NCI-H1417 treated with DMSO at 0.1 percent for 48 hours (cell line): Measurements from ENCODE around the gene SPSB4.

Experiments
- DNase-seq: peaks from one replicate; lab custom pipeline; 2025; lab: John Stamatoyannopoulos, UW

The SPSB4 gene

DNA sequence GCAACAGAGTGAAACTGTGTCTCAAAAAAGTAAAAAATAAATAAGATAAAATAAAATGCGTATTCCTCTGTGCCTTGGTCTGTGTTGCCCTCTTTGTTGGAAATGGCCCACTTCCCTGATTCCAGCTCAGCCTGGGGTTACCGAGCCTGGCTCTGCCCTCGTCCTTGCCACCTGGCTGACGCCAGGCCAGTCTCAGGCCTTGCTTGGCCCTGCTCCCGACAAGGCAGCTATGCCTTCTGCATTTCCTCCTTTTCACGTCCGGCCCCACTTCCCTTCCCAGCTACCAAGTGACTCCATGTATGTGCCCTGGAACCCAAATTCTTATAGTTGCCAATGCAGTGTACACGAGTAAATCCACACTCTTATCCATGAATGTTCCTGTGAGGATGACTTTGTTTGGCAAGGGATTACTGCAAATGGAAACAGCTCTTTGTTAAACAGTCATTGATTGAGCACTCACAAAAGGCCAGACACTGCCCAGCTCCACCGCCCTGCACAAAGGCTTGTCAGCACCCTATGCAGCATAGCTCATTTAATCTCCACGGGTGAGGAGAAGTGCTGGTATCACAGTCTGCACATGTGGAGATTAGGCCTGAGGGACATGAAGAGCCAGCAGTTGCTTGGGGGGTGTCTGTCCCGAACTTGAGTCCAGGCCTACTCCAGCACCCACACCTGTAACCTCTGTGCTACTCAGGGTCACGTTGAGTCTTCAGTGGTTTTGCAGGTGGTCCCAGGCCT, 25.1 kb downstream of the SPSB4 start:
- DNase-seq, result no peak

DNA sequence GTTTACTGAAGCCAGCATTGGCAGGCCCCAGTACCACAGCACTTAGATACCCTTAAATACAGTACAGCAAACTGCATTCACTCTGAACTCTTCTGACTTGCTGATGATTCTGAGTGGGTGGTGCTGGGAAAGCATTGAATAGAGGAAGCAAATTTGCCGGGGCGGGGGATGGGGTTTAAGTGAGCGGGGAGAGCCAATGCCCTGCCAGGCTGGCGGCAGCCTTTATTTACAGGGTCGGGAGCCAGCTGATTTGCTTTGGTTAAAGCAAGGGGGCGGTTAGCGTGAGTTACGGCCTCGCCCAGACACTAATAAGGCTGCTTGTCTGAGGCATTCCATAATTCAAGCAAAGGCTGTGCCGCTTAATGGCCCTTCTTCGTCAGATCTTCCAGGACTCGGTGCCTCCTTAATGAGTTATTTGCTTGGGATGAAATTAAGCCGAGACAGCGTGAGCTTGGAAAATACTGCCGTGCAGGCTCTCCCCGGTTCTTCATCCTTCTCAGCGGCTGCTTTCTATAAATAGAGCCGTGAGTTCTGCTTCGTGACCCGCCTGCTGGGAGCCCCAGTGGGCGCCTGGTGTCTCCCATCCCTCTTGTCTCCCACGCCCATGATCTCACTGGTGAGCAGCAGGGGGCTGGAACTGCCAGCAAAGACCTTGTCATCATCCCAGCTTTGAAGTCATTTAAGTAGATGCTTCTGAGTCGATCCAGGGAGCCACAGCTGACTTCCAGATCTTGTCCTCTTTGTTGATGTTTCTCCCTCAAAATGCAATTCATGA, 25.8 kb downstream of the SPSB4 start:
- DNase-seq, result no peak

- no peak for DNase-seq
These were observed 26.5 kb downstream of the SPSB4 start for GRCh38 chr3:141077631-141078030.

GRCh38 chr3:141078200-141078599, 27.1 kb downstream of the SPSB4 start:
- DNase-seq, result no peak

DNA sequence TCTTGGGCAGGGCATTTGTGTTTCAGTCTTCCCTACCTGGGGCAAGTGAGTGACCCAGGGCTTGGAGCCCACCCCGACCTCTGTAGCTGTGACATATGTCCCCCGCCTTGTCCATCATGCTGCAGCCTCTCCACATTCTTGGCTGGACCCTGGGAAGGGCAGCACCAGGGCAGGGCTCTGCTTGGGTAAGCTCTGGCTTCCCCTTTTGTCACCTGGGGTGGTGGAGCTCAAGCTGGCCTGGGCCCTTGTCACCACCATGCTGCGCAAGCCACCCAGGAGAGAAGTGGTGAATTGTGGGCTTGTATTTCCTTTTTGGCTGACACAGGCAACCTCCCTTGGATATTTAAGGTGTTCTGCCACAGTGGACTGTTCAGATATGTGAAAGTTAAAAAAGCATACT, 29.3 kb downstream of the SPSB4 start:
- no peak for DNase-seq

GRCh38 chr3:141081141-141081795, 30.1 kb downstream of the SPSB4 start:
- DNase-seq, result no peak

DNA sequence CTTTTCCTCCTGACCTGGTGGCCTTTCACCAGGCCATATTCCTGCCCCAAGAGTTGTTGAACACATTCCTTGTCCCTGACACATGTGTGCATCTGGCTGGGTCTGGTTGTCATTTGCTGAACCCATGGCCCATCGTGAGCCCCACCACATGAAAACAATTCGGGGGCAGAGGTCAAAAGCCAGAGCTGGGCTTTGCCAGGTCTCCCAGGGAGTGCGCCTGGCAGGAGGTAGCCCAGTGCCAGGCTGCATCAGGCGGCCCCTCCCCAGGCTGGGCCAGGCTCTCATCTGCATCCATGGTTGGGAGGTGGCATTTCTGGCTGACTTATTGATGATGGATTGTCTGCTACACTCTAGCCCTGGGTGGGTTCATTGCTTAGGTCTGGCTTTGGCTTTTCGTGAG, 30.9 kb downstream of the SPSB4 start:
- no peak for DNase-seq

DNA sequence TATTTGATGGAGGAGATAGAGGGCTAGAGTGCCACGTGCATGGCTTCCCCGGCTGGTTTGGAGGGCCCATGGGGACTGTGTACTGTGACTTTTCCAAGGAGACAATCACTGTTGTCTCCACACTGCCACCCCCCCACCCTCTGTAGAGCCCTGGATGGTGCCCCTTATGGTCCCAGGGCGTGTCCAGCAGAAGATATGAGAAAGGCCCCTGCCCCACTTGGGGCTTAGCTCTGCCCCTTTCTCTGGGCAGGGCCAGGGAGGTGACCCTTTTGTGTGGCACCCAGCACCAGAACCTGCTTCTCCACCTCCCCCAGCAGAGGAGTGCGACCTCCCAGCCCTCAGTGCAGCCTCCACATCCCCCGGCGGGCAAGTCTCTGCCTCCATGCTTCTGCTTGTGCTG, 32.1 kb downstream of the SPSB4 start:
- no peak for DNase-seq

GRCh38 chr3:141083836-141084649, 32.9 kb downstream of the SPSB4 start:
- no peak for DNase-seq

DNA sequence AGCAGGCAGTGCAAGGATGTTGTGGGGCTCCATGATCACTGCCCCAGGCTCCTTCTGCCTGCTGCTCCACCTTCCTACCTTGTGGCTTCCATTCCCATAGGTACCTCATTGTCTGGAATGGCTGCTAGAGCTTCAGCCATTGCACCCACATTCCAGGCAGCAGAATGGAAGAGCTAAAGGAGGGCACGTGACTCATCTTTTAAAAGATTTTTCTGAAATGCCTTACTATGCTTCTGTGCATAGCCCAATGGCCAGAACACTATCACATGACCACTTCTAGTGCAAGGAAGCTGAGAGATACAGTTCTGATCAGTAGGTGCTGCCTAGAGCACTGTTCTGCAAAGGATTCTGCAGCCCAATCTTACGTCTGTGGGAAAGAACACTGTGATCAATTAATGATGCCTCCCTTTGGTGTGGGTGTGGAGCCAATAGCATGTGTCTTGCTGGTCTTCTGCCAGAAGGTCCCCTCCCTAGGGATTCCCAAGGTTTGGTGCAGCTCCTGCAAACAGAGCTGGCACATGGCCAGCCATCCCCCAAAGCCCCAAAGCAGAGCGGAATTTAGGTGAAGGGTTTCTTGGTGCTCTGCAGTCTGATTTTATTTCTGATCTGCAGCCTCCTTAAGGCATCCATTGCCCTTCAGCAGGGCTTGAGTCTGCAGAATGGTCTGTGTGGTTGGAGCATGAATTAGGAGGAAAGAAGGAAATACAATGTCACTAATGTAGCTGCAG, 34.4 kb downstream of the SPSB4 start:
- DNase-seq, result no peak

- DNase-seq, result no peak
These were observed 35.0 kb downstream of the SPSB4 start for GRCh38 chr3:141086188-141086587.

GRCh38 chr3:141087076-141087777, 36.1 kb downstream of the SPSB4 start:
- no peak for DNase-seq

DNA sequence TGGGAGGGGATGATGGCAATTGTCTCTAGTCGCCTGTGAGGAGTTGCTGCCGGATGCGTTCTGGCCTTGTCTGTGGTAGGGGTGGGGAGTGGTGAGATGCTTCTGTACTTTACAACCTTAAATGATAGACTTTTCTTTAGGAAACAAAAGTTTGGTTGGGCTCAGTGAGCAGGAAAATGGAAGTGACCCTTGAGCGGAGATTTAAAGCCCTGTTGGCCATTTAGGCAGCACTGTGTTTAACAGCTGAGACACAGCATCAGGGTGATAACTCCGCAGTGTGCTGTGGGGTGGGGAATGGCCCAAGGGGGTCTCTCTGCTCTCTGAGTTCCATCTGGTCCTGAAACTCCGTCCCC, 36.6 kb downstream of the SPSB4 start:
- DNase-seq, result no peak

- DNase-seq, result no peak
These were observed 38.4 kb downstream of the SPSB4 start for GRCh38 chr3:141089339-141090152.

- no peak for DNase-seq
These were observed 40.3 kb downstream of the SPSB4 start for GRCh38 chr3:141091426-141091825.

DNA sequence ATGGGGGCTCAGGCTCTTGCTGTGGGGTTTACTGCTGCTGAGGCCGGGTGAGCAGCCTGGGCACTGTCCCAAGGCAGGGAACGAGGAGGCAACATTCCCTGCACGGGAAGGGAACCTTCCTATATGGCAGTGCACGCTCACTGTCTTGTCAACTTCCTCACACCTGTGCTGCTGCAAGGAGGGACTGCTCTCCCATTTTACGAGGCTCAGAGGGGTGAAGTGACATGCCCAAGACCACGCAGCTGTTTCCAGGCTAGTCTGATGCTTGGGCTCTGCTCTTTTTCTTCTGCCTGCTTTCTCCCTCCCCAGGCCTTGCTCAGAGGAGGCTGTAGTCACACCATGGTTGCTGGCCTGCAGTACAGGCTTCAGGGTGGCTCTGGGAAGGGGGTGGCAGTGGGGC, 41.5 kb downstream of the SPSB4 start:
- DNase-seq, result no peak

GRCh38 chr3:141093397-141093796, 42.2 kb downstream of the SPSB4 start:
- DNase-seq, result no peak

GRCh38 chr3:141093971-141094684, 43.0 kb downstream of the SPSB4 start:
- DNase-seq, result no peak

DNA sequence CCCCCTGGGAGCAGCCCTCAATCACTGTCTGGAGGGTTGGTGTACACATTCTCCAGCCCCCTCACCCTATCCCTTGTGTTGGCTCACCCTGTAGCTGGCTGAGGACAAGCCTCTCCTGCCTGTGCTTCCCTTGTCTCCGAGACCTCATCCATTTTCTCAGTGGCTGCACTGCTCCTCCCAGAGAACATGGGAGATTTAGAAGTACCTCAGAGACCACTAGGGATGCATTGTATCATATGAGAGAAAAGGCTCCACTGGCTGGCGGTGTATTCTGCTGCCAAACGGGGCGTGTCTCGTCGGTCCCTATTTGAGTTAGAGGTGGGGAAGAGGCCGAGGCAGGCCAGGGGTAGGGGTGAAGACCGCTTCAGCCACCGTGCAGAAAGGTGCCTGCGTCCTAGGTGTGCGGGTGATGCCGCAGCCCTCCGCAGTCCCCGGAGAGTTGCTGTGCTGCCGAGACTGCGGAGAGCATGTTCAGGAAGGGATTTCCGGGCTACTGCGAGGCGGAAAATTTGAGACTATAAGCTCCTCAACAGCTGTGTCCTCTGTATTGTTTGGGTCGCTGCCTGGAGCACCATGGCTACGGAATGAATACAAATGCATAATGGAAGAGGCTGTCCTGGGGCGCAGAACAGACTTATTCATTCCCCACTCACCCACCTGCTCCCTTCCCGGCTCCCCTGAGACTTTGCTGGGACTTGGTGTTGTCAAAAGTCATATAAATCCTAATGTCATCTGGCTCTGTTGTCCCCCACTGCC, 43.8 kb downstream of the SPSB4 start:
- DNase-seq, result no peak
